ENCODE results near the gene CEL.

The CEL gene

GRCh38 chr9:133100506-133101355 lies 39.0 kb downstream of the CEL start:
- DNase-seq (ENCODE audit: low read depth in 2 of 2): no peak
- no peak for TF ChIP-seq CTCF (IDR thresholded peaks at IDR 0.05; ENCODE audit: low read depth, low read length)
- H3K4me3 ChIP-seq (replicated peaks in 1 of 2; ENCODE audit: low read depth in 2 of 2, low read length in 2 of 2): no peak overlapping the region

GRCh38 chr9:133101356-133102189 lies 39.8 kb downstream of the CEL start:
- no peak for DNase-seq (ENCODE audit: low read depth in 2 of 2)
- no peak for TF ChIP-seq CTCF (IDR thresholded peaks at IDR 0.05; ENCODE audit: low read depth, low read length)

GRCh38 chr9:133102190-133103021 lies 40.6 kb downstream of the CEL start:
- DNase-seq (ENCODE audit: low read depth in 2 of 2): no peak
- no peak overlapping the region for H3K4me3 ChIP-seq (replicated peaks in 1 of 2; ENCODE audit: low read depth in 2 of 2, low read length in 2 of 2)
- no peak for TF ChIP-seq CTCF (IDR thresholded peaks at IDR 0.05; ENCODE audit: low read depth, low read length)

More at GRCh38 chr9:133101356-133102189, 39.8 kb downstream of the CEL start:
- no peak overlapping the region for H3K4me3 ChIP-seq (replicated peaks in 1 of 2; ENCODE audit: low read depth in 2 of 2, low read length in 2 of 2)

- TF ChIP-seq CTCF (IDR thresholded peaks at IDR 0.05; ENCODE audit: low read depth, low read length): peak; percentile 94
- peak; percentile 44 to 45 for DNase-seq (ENCODE audit: low read depth in 2 of 2)
- H3K4me3 ChIP-seq (replicated peaks in 1 of 2; ENCODE audit: low read depth in 2 of 2, low read length in 2 of 2): no peak overlapping the region
Measured at GRCh38 chr9:133103183-133103986, 41.6 kb downstream of the CEL start.

GRCh38 chr9:133103987-133104505 lies 42.3 kb downstream of the CEL start:
- no peak for TF ChIP-seq CTCF (IDR thresholded peaks at IDR 0.05; ENCODE audit: low read depth, low read length)
- no peak for DNase-seq (ENCODE audit: low read depth in 2 of 2)
- no peak overlapping the region for H3K4me3 ChIP-seq (replicated peaks in 1 of 2; ENCODE audit: low read depth in 2 of 2, low read length in 2 of 2)

All from cardiac fibroblast (primary cell).